DMS153 treated with DMSO at 0.1 percent for 48 hours (cell line): ENCODE results near the gene TMEM54.

Experiments used
- DNase-seq: peaks from one replicate; lab custom pipeline; 2025; ENCODE audit not compliant: unreplicated experiment; lab: John Stamatoyannopoulos, UW

The TMEM54 gene

GRCh38 chr1:32865639-32866405 is 35.4 kb downstream of the TMEM54 start:
- no peak for DNase-seq

DNA sequence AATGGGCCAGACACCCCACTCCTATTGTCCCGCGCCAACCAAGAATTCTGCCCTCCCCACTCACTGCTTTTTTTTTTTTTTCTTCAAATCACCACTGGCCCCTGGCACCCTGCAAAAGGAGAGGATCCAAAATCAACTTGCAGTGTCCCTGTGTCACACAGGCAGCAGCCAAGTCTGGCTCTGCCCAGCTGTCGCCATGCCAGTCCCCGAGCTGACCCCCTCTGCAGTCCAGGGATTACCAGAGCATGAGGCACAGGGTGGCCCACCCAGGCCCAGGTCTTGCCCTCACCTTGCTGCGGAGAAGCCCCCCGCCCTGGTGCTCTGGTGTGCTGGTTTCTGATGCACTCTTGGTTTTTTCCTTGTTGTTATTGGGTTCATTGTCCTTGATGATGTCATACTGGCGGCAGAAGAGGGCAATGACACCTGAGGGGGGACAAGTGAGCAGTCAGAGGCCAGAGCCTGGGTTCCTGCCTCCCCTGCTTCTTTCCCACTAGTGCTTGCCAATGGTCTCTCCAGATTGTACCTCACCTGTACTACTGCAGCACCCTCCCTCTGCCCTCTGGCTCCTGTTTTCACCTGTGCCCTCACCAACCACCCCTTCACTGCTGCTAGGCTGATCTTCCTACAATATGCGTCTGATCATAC is 36.7 kb downstream of the TMEM54 start:
- no peak for DNase-seq

DNA sequence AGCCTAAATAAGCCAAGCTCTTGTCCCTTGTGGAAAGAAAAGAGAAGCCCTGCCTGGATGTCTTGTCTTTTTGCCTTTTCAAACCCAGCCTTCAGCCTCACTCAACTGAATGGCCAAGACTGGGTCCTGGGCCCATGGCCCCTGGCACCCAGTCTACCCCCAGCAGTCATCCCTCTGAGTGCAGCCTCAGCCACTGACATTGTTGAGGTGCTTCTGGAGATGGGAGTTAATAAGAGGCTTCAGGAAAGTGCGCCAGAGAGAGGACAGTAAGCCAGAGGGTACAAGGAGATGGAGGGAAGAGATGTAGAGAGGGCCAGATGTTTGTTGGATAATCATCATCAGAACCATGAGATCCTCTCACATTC is 37.3 kb downstream of the TMEM54 start:
- DNase-seq: no peak

GRCh38 chr1:32863218-32863880 is 37.8 kb downstream of the TMEM54 start:
- no peak for DNase-seq

DNA sequence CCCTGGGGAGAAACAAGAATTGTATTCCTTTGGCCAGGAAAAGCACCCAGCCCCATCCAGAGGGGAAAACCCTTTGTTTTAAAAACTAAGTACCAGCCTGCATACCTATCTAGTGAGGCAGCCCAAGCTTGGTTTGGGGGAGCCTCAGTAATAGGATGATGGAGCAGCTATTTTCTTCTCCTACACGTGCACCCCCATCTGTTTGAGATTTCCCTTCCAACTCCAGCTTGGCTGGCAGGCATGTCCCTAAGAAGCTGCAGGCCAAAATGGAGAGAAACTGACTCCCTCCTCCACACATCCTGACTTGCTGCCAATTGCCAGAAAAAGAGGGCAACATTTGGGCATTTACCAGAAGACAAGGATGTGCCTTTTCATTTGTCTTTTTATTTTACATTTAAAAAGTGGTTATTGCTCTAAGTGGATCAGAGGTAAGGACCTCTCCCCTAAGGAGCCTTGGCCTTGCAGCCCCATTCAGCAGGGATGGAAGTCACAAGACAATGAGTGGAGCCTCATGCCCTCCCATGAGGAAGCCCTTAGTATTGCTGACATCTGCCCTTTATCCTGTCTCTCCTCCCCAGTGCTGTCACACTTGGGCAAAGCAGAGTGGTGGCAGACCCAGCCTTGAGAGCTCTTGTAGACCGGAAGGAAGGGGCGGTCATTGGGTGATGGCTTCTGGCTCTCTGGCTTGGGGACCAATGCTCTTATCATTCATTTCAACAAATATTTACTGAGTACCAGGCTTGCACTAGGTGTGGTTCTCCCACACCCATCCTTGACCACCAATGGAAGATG is 39.1 kb downstream of the TMEM54 start:
- no peak for DNase-seq

DNA sequence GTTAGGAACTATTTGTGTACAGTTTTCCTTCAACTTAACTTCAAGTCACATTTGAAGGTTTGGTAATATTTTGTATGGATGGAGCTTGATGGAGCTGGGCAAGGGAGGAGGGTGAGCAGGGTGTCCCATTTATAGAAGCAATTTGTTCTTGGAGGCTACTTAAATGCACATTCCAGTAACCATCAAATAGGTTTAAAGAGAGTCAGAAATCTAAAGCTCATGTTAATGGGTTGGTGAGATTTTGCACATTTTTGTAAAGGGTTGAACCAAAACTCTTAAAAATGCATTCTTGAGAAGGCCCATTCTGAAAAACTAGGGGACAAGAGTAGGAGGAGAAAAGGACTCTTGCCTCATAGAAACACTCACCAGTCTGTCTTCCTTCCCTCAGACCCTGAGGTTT is 40.6 kb downstream of the TMEM54 start:
- DNase-seq: no peak

- no peak for DNase-seq
These were observed 41.3 kb downstream of the TMEM54 start for GRCh38 chr1:32859915-32860314.

DNA sequence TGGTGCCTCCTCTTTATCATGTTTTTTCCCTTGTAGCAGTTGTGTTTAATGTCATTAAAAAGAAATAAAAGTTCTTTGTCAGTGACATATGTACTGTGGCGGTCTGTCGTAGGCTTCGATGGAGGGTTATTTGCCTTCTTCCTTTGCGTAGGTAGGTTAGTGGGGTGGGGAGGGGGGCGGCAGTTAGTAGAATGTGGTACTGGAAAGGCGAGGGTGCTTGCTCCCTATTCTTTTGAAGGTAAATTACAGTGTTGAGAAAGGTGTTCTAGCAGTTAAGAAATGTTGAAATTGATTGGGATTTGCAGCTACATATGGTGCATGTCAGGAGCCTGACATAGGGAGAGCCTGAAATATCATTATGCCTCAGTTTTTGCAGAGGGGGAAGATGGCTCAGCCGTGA is 42.4 kb downstream of the TMEM54 start:
- DNase-seq: no peak

DNA sequence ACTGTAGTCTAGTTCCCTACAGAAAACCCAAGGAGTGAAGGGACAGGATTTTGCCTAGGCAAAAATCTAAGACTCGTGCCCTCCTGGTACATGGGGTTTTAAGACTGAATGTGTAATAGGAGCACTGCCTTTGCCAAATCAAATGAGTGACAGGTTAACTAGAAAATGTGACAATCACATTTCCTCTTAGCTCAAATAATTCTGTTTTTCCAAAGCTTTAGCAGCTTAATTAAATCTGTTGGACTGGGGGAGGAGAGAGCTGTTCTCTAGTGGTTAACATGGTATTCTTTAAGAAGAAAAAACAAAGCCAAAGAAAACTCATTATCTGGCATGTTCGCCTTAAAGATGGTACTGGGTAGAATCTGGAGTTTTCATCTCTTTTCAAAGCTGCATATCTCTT is 43.1 kb downstream of the TMEM54 start:
- DNase-seq: no peak

- no peak for DNase-seq
These were observed 45.1 kb downstream of the TMEM54 start for GRCh38 chr1:32855861-32856617.

GRCh38 chr1:32848354-32849063 is 52.7 kb downstream of the TMEM54 start:
- DNase-seq: no peak
